IMR-90 (cell line): ENCODE results near the gene PPIP5K2. TPM values are rescaled to one million over a fixed set of nuclear protein-coding genes. Genes with fewer than 3 reads are reported as not detected.

Experiments used
- ATAC-seq: fragments of 200-7000 bp; cut with Tn5 transposase; 2 replicates; pipeline ENCODE4 v1.9.1; 2020; ENCODE audit warnings: low read depth, mild to moderate bottlenecking, moderate library complexity
- BruUV-seq: library from RNA; stranded (reverse); fragments of 400-500 nt; replicated peaks from 2 replicates; lab custom pipeline; 2021; lab: Mats Ljungman, UMichigan
- CTCF ChIA-PET: fragments of 300-600 bp; formaldehyde crosslinking; extraction: SDS; loops from one replicate; lab custom pipeline; 2021; ENCODE audit warnings: antibody characterized with exemption; lab: Yijun Ruan, JAX
- POLR2A ChIA-PET: fragments of 300-600 bp; sonication (Branson Sonifier 250); formaldehyde crosslinking; loops from one replicate; lab custom pipeline; 2022; ENCODE audit warnings: antibody characterized with exemption; ENCODE audit not compliant: unreplicated experiment; lab: Charles Lee
- DNase-seq: peaks from one replicate; pipeline ENCODE4 v3.0.0; 2013
- H2AFZ ChIP-seq: replicated peaks from 2 replicates; pipeline ENCODE3; 2013; ENCODE audit warnings: low read length, mild to moderate bottlenecking; ENCODE audit not compliant: poor library complexity
- H2AK5ac ChIP-seq: 2 replicates; pipeline ENCODE4 v1.6.1; 2013; ENCODE audit warnings: low read depth, low read length, inconsistent platforms
- H2AK9ac ChIP-seq: replicated peaks from 2 replicates; pipeline ENCODE3; 2013; ENCODE audit warnings: mild to moderate bottlenecking, low read depth, low read length, moderate library complexity; ENCODE audit not compliant: poor library complexity
- H2BK120ac ChIP-seq: 2 replicates; pipeline ENCODE4 v1.6.1; 2013; ENCODE audit warnings: low read depth, low read length, inconsistent platforms
- H2BK15ac ChIP-seq: 3 replicates; pipeline ENCODE4 v1.6.1; 2013; ENCODE audit warnings: low read depth, low read length, inconsistent platforms
- H2BK20ac ChIP-seq: 2 replicates; pipeline ENCODE4 v1.6.1; 2013; ENCODE audit warnings: low read depth, mild to moderate bottlenecking, inconsistent platforms, low read length, moderate library complexity
- H2BK5ac ChIP-seq: 2 replicates; pipeline ENCODE4 v1.6.1; 2013; ENCODE audit warnings: mild to moderate bottlenecking, low read depth, low read length, inconsistent platforms; ENCODE audit not compliant: poor library complexity, severe bottlenecking
- H3K14ac ChIP-seq: replicated peaks from 2 replicates; pipeline ENCODE4 v1.6.1; 2013; ENCODE audit warnings: low read depth, low read length, inconsistent platforms
- H3K18ac ChIP-seq: 2 replicates; pipeline ENCODE4 v1.6.1; 2013; ENCODE audit warnings: low read depth, low read length, control low read depth
- H3K23ac ChIP-seq: 2 replicates; pipeline ENCODE4 v1.6.1; 2013; ENCODE audit warnings: low read depth, low read length, inconsistent platforms
- H3K27ac ChIP-seq: 2 replicates; pipeline ENCODE4 v1.5.1; 2013; ENCODE audit warnings: mild to moderate bottlenecking, control low read depth, low read length; ENCODE audit not compliant: insufficient read depth
- H3K27me3 ChIP-seq: 2 replicates; pipeline ENCODE4 v1.6.1; 2013; ENCODE audit warnings: low read length; ENCODE audit not compliant: control insufficient read depth, insufficient read depth
- H3K36me3 ChIP-seq: 2 replicates; pipeline ENCODE4 v1.6.1; 2013; ENCODE audit warnings: low read length, mixed read lengths; ENCODE audit not compliant: control insufficient read depth, insufficient read depth
- H3K4ac ChIP-seq: 2 replicates; pipeline ENCODE4 v1.6.1; 2013; ENCODE audit warnings: low read depth, low read length, inconsistent platforms
- H3K4me1 ChIP-seq: 2 replicates; pipeline ENCODE4 v1.6.1; 2013; ENCODE audit warnings: low read length, mixed read lengths; ENCODE audit not compliant: control insufficient read depth, insufficient read depth
- H3K4me2 ChIP-seq: 2 replicates; pipeline ENCODE4 v1.6.1; 2013; ENCODE audit warnings: low read depth, mild to moderate bottlenecking, control low read depth, low read length, moderate library complexity
- H3K4me3 ChIP-seq: 2 replicates; pipeline ENCODE4 v1.5.1; 2013; ENCODE audit warnings: low read depth, mild to moderate bottlenecking, control low read depth, low read length, moderate library complexity; ENCODE audit not compliant: insufficient read depth
- H3K56ac ChIP-seq: 2 replicates; pipeline ENCODE4 v1.6.1; 2013; ENCODE audit warnings: low read length, inconsistent platforms; ENCODE audit not compliant: insufficient read depth; ENCODE audit errors: extremely low read depth
- H3K79me1 ChIP-seq, 2 experiments: 2 replicates each; pipeline ENCODE4 v1.6.1; 2013; ENCODE audit warnings: low read length in 2 of 2, inconsistent platforms in 1 of 2, low read depth in 1 of 2
- H3K9ac ChIP-seq: 2 replicates; pipeline ENCODE4 v1.6.1; 2013; ENCODE audit warnings: low read depth, low read length, control low read depth
- H3K9me1 ChIP-seq: 2 replicates; pipeline ENCODE4 v1.6.1; 2013; ENCODE audit warnings: low read length, inconsistent platforms; ENCODE audit not compliant: insufficient read depth
- H3K9me3 ChIP-seq: 2 replicates; pipeline ENCODE4 v1.6.1; 2013; ENCODE audit warnings: low read length; ENCODE audit not compliant: control insufficient read depth, insufficient read depth
- H4K20me1 ChIP-seq: 2 replicates; pipeline ENCODE4 v1.6.1; 2013; ENCODE audit warnings: low read length, inconsistent platforms; ENCODE audit not compliant: insufficient read depth
- H4K5ac ChIP-seq: 2 replicates; pipeline ENCODE4 v1.6.1; 2013; ENCODE audit warnings: mild to moderate bottlenecking, low read depth, low read length, control low read depth
- H4K8ac ChIP-seq, 2 experiments: 2 replicates each; pipeline ENCODE4 v1.6.1; 2013; ENCODE audit warnings: low read depth in 2 of 2, low read length in 2 of 2, control low read depth in 1 of 2, inconsistent platforms in 1 of 2
- H4K91ac ChIP-seq: 2 replicates; pipeline ENCODE4 v1.6.1; 2013; ENCODE audit warnings: low read depth, low read length, inconsistent platforms; ENCODE audit not compliant: insufficient read depth
- CEBPB ChIP-seq: IDR thresholded peaks from 2 replicates; pipeline ENCODE4 v1.6.1; 2012; ENCODE audit warnings: low read depth, low read length, improper control_type of control experiment
- CTCF ChIP-seq: conservative IDR thresholded peaks from 2 replicates; pipeline ENCODE4 v1.5.1; 2012; ENCODE audit warnings: mild to moderate bottlenecking, low read depth, low read length, improper control_type of control experiment
- MAZ ChIP-seq: IDR thresholded peaks from 2 replicates; pipeline ENCODE4 v1.6.1; 2012; ENCODE audit warnings: low read depth, mild to moderate bottlenecking, low read length, improper control_type of control experiment, moderate library complexity, borderline replicate concordance
- SMC3 ChIP-seq: fragments of 150-350 bp; IDR thresholded peaks from 2 replicates; pipeline ENCODE4 v1.6.1; 2016; ENCODE audit warnings: low read depth, mild to moderate bottlenecking, antibody characterized with exemption, low read length, moderate library complexity
- dilution Hi-C: fragments of 300-500 bp; cut with HindIII; formaldehyde crosslinking; loops from one replicate; pipeline ENCODE4 v1.14.3; 2018; ENCODE audit warnings: low sequenced_read_pairs; ENCODE audit not compliant: unreplicated experiment
- in situ Hi-C: fragments of 300-500 bp; cut with MboI; formaldehyde crosslinking; loops from 3 replicates; pipeline ENCODE4 v1.14.3; 2019; ENCODE audit warnings: low sequenced_read_pairs, inconsistent platforms, mixed read lengths
- intact Hi-C: fragments of 100-400 bp; cut with micrococcal nuclease; formaldehyde crosslinking; loops from 2 replicates; pipeline ENCODE4 v1.10.0; 2022
- polyA plus RNA-seq, 3 experiments: library from polyadenylated mRNA; depleted of rRNA; stranded (reverse); fragments of >200 nt; gene quantifications; 2 replicates each; pipeline ENCODE4 v1.2.3, GENCODE V29; 2012; ENCODE audit warnings: low replicate concordance in 1 of 3
- total RNA-seq: library from RNA; depleted of rRNA; stranded (reverse); fragments of >200 nt; gene quantifications from 2 replicates; pipeline ENCODE4 v1.2.3, GENCODE V29; 2012

Gene PPIP5K2
- total and polyA plus RNA-seq, 2 of the 4 experiments (the other 2 are of a cell fraction) = 32.4 to 67.6 TPM

- no peaks in the 10 kb centered on the region for H3K36me3 ChIP-seq
- H3K27ac ChIP-seq = no peak overlapping the region
- no peak overlapping the region for H3K23ac ChIP-seq
- H2BK5ac ChIP-seq = no peak overlapping the region
- no peaks in the 10 kb centered on the region for H3K9me3 ChIP-seq
- ChIA-PET POLR2A (no interaction called here), CTCF (no interaction called here)
- no peak overlapping the region for H3K4ac ChIP-seq
- dilution Hi-C loops = no loop called here
- H2AK9ac ChIP-seq = no peak overlapping the region
- no peaks in the 10 kb centered on the region for H3K27me3 ChIP-seq
- no peak overlapping the region for H3K18ac ChIP-seq
- no peak overlapping the region for H2AK5ac ChIP-seq
- no peak overlapping the region for H2BK20ac ChIP-seq
- no peak overlapping the region for H4K5ac ChIP-seq
- intact Hi-C loops = no loop called here
- H4K20me1 ChIP-seq = no peaks in the 10 kb centered on the region
- H3K79me1 ChIP-seq = no peaks in the 10 kb centered on the region
- no peak overlapping the region for H2AFZ ChIP-seq
- no peak overlapping the region for H2BK120ac ChIP-seq
- peak; percentile 10 for DNase-seq
- H3K9me1 ChIP-seq = peaks cover 3% of the 10 kb centered on the region; the same call in 1 of the 2 replicates
- no peak overlapping the region for H3K9ac ChIP-seq
- H3K4me2 ChIP-seq = no peak overlapping the region
- no TSS peak for BruUV-seq
- H2BK15ac ChIP-seq = no peak overlapping the region
- H4K8ac ChIP-seq = no peak overlapping the region
- in situ Hi-C loops = no loop called here
- TF ChIP-seq MAZ = no peak
- no peak for TF ChIP-seq CTCF
- TF ChIP-seq CEBPB = no peak
- TF ChIP-seq SMC3 = no peak
- no peak overlapping the region for H3K4me3 ChIP-seq
- H3K4me1 ChIP-seq = peaks cover 4% of the 10 kb centered on the region; the same call in 1 of the 2 replicates
- no peak for ATAC-seq
- no peak overlapping the region for H3K14ac ChIP-seq
- no peak overlapping the region for H3K56ac ChIP-seq
- H4K91ac ChIP-seq = no peak overlapping the region
Measured at GRCh38 chr5:103207653-103208052, 87.6 kb downstream of the PPIP5K2 start.
